Endometrial microvascular endothelial cells (primary cell): ENCODE data around the gene LMOD2. TPM values are rescaled to one million over a fixed set of nuclear protein-coding genes. Genes with fewer than 3 reads are reported as not detected.

Experiments used
- in situ Hi-C: cut with HindIII; loops from 2 replicates; pipeline ENCODE4 v1.10.0; 2017; ENCODE audit warnings: low sequenced_read_pairs, low pct_unique_long_range_greater_than_20kb; ENCODE audit errors: inconsistent ontology term
- total RNA-seq: library from RNA; depleted of rRNA; stranded (reverse); fragments of >200 nt; gene quantifications from one replicate; pipeline ENCODE4 v1.2.3, GENCODE V29; 2015; ENCODE audit errors: inconsistent ontology term

LMOD2 gene
- total RNA-seq, 1 donor from 2014 or later = not detected

GRCh38 chr7:123663200-123663599 lies 7.5 kb downstream of the LMOD2 start:
- in situ Hi-C loops = no loop called here

DNA sequence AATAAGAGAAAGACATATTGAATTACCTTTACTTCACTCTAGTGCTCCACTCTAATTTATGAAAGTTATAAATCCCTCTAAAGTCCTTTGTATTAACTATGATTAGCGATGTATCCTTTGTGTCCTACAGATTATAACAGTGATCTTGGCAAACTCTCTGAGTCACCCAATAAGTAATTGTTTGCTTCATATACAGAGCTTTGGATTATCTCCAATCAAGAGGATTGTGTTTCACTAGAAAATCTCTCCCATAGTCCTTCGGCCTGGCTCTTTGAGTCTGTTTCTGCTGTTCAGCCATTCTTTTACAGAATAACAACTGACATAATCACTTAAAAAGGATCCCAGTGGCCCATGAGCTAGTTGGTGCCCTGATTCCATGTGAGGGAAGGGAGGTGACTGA lies 9.5 kb downstream of the LMOD2 start:
- in situ Hi-C loops = no loop called here

DNA sequence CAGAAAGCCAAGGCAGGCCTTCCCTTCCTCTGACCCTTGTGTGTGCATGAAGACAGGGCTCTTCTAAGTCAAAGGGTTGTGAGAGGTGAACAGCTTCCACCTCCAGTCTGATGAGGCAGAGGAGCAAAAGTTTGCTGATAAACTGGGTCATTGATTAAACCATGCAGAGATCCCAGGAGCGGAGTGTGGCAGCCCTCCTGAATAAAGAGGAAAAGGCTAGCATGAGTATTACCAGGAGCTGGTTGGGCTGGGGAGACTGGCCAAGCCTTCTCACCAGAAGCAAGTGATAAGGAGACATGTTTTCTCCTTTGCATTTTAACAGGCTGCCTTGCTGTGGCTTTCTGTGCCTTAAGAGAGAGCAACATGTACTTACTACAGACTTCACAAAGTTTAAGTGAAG lies 10.2 kb downstream of the LMOD2 start:
- in situ Hi-C loops = no loop called here

DNA sequence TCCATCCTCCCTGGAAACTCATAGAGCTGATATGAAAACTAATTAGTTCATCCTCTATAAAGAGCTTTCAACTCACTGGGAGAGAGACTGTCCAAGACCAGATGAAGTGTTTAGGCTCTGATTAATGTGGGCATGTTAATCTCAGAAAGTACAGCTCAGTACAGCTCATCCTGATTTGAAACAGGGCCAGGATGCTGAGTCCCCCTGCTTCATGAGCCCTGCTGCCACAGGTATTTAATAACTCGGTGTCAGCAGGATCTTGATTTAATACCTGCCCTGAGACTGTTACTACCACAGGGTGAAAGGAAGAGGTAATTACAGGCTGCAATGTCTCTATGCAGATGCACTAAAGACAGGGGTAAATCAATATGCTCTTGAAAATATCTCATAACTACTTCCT lies 10.8 kb downstream of the LMOD2 start:
- in situ Hi-C loops = no loop called here

DNA sequence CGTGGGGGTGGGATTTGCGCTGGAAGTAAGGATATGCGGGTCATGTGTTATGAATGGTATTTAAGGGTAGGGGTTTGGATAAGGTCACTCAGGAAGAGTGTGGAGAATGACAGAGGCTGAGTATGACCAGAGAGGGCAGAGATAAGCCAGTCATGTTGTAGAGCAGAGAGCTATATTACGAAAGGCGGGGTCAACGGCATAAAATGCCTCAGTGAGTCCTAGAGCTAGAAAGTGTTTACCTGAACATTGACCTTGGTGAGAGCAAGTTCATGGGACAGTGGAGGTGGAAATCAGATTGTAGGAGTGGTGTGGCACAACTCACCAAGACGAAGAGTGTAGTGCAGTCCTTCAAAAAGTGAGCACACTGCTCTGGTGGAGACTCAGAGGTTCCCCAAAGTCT lies 13.8 kb downstream of the LMOD2 start:
- in situ Hi-C loops = no loop called here

DNA sequence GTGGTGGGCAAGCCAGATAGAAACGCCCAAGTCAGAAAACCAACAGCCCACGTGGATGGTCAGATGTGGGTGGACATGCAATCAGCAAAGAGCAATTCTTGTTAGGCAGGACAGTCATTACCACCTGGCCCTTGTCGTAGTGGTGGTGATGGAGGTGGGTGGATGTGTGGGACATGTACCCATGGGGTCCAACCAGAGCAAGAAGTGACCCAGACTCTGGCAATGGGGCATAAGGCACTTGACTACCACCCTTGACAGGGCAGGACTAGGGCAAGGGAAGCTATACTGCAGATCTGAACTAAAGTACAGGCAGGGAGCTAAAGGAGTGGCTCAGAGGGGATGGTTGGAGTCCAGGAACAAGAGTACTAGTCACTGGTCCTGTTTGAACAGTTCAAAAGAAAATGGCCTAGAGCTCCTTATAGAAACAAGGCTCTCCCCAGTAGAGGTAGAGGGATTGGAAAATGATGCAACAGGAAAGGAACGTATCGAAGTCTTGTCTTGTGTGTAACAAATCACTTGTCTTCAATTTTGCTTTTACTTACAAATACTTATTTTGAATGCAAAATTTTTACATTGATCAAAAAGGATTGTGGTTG lies 17.6 kb downstream of the LMOD2 start:
- in situ Hi-C loops = no loop called here

GRCh38 chr7:123673752-123674398 lies 18.2 kb downstream of the LMOD2 start:
- in situ Hi-C loops = no loop called here

DNA sequence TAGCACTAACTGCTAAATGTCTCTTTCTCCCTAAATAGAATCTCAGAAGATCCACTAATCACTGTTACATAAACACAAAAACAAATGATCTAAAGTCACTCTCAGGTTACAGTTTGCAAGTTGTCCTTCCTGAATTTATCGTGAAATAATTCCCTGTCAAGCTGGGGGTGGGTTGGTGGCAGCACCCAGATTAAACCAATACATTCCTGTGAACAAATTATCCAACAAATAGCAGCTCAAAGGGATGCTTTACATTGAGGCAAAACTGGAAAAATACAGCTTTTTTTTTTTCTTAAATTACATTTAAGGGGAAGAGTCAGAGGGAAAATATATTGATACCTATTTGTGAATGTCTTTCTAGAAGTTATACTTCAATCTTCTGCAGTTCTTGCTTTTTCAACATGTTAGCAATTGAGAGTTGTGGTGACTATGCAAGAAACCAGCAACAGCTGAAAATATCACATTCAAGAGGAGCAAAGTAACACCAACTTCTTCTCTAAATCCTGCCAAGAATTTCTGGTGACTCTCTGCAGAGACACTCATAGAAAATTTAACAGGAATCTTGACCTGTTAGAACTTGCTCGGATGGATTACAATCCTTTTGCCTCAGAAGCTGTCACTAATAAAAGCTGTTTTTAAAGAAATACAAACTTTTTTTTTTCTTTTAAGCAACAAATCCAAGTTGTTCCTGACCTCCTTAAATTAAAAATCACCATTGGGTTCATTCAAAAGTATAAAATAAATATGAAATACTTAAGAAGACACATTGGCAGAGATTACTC lies 18.9 kb downstream of the LMOD2 start:
- in situ Hi-C loops = no loop called here

GRCh38 chr7:123675181-123675473 lies 19.5 kb downstream of the LMOD2 start:
- in situ Hi-C loops = no loop called here

DNA sequence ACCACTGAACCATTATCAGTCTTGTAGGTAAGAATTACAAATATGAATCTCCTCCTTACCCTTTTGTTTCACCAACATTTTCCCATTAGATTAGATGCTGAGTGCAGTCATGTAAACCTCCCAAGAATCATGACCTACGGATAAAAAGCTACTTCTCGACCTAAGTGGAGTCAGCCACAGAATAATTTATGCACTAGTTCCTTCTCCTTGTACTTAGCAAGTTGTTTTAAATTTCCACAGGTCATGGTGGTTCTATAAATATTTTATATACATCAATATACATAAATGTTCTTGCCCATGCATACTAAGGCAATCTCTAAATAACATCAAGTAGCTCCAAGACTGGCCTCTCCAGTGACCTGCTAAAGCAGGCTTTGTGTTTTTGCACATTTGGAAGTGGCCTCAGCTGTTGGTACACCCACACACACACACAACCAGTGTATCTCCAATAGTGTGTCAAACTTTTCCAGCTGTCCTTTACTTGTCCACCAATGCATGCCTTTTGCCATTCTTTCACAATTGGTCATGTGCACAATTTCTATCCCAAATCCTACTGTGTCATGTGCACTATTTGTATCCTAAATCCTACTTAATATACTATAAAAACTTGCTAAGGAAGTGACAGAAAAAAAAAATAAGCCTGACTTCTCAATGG lies 21.5 kb downstream of the LMOD2 start:
- in situ Hi-C loops = no loop called here

GRCh38 chr7:123679614-123680013 lies 23.9 kb downstream of the LMOD2 start:
- in situ Hi-C loops = no loop called here

GRCh38 chr7:123680580-123680979 lies 24.9 kb downstream of the LMOD2 start:
- in situ Hi-C loops = no loop called here

DNA sequence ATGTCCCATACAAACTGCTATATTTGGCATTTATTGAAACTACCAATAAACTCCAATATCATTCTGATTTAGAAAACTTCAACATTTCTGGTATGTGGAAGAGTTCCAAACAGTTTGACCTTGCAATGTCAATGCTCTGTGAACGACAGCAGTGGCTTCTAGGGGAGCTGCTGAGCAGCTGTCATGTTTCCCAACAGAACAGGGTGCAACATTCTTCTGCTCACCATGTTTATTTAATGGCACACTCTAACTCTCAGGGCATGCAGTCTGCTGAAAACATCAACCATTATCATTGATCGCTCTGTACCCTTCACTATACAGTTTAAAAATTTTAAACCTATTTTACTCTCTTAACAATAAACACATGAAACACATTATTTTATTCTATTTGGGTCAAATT lies 25.9 kb downstream of the LMOD2 start:
- in situ Hi-C loops = no loop called here

- in situ Hi-C loops = no loop called here
Observed at GRCh38 chr7:123682690-123683089, 27.0 kb downstream of the LMOD2 start.

- in situ Hi-C loops = no loop called here
Observed at GRCh38 chr7:123687161-123687560, 31.5 kb downstream of the LMOD2 start.

- in situ Hi-C loops = no loop called here
Observed at GRCh38 chr7:123687727-123688126, 32.1 kb downstream of the LMOD2 start.

DNA sequence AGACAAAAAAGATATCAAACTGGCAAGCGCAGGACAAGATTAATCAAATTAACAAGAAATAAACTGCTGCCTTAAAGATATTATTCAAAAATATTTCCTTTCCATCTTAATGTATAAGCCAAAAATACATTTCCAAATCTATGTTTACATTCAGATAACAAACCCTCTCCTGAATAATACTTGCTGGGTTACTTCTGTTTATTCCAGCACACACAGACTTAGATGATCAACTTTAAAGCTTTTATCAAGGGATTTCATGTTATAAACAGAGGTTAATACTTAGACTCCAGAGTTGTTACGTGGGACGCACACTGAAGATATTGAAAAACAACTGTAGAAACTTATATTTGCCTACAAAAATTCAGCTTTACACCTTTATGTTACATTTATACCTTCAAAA lies 33.6 kb downstream of the LMOD2 start:
- in situ Hi-C loops = no loop called here

DNA sequence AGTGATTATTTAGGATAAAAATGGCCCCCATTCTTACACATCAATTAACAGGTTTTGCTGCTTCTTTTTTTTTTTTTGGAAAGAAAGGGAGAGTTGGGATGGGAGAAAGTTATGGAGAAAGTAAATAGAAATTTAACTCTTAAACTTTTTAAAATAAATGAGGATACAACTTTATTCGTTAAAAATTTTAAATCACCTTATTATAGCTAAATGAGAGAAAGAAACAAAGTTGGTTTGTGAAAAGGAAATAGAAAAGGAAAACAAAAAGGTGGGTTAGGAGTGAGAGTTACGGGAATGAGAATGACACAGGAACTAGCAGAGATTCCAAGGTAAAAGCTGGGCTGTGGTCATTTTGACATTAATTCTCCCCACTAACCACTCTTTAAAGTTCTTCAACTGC lies 34.9 kb downstream of the LMOD2 start:
- in situ Hi-C loops = no loop called here

DNA sequence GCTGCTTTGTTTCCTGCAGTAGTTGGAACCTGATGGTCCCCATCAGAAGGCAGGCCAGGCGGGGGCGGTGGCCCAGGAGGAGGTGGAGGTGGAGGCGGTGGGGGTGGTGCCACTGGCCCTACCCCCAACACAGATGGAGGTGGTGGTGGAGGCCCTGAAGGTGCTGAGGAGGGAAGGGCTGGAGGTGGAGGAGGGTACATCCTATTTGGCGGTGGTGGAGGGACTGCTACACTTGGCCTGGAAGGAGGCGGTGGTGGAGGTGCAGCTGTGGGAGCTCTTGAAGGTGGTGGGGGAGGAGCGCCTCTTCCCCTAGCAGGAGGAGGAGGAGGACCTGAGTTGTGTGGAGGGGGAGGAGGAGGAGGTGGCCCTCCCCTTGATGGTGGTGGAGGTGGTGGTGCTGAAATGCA lies 36.8 kb downstream of the LMOD2 start:
- in situ Hi-C loops = no loop called here
